Right cardiac atrium (tissue), 5 donors: Measurements from ENCODE around the gene PLXND1. TPM values are rescaled to one million over a fixed set of nuclear protein-coding genes. Genes with fewer than 3 reads are reported as not detected.

Experiments
- ATAC-seq, 2 donors: fragments of 200-7000 bp; cut with Tn5 transposase; one replicate each; pipeline versions ENCODE4 v1.8.0 to v1.9.1; 2020; ENCODE audit warnings: moderate library complexity in 2 of 2, mild to moderate bottlenecking in 1 of 2
- DNase-seq, 3 donors: peaks; one replicate each; pipeline ENCODE4 v3.0.0-alpha.2; 2020
- H3K27ac ChIP-seq: one replicate; pipeline ENCODE4 v1.5.1; 2013; ENCODE audit warnings: mild to moderate bottlenecking, low read length, control low read depth, moderate library complexity
- H3K27me3 ChIP-seq: one replicate; pipeline ENCODE4 v1.6.1; 2013; ENCODE audit not compliant: control insufficient read depth, insufficient read depth
- H3K4me1 ChIP-seq: one replicate; pipeline ENCODE4 v1.6.1; 2013; ENCODE audit warnings: low read length; ENCODE audit not compliant: control insufficient read depth, insufficient read depth
- H3K4me3 ChIP-seq: one replicate; pipeline ENCODE4 v1.5.1; 2013; ENCODE audit warnings: low read length, control low read depth
- H3K9me3 ChIP-seq: one replicate; pipeline ENCODE4 v1.6.1; 2013; ENCODE audit warnings: low read length; ENCODE audit not compliant: control insufficient read depth
- WGBS: extraction: QIAGEN DNeasy Blood & Tissue Kit; methylation state at CpG from one replicate; pipeline ENCODE4 v1.1.7; 2013; 5-methylcytosine and 5-hydroxymethylcytosine counted together
- intact Hi-C, 4 donors: fragments of 100-400 bp; cut with DNase I; formaldehyde crosslinking; loops; one replicate each; pipeline versions ENCODE4 v1.11.0 to v1.14.0; 2022 to 2023
- polyA plus RNA-seq: library from polyadenylated mRNA; stranded (reverse); fragments of 200-250 nt; gene quantifications from one replicate; pipeline ENCODE4 v1.2.3, GENCODE V29; 2013
- total RNA-seq, 4 donors: library from RNA; stranded (reverse); fragmentation: NEBNext Ultra II Directional; extraction: Animal tissue kit (Norgen Biotek cat#: 25700); gene quantifications; one replicate each; pipeline ENCODE4 v1.2.1, GENCODE V29; 2021
- donor health status: healthy with polysubstance abuse.
- donor health status: DM: no; HTN: yes; CAD: no.
- donor health status: DM: no; HTN: no; CAD: no.
- donor health status: DM: no; HTN: yes; CAD: no; lungs with severe emphysema.
- donor health status: DM: yes; HTN: yes; CAD: no.

The PLXND1 gene
- total and polyA plus RNA-seq, 5 donors, result 75.4 to 102 (median 89.4) TPM

GRCh38 chr3:129582799-129583198 lies 23.7 kb downstream of the PLXND1 start:
- H3K9me3 ChIP-seq, result no peaks in the 10 kb centered on the region
- no peaks in the 10 kb centered on the region for H3K4me1 ChIP-seq
- no peaks in the 10 kb centered on the region for H3K27me3 ChIP-seq
- H3K4me3 ChIP-seq, result no peak overlapping the region
- 75% methylated on average over 5 of the region's 5 CpGs for WGBS
- intact Hi-C loops, result no loop called here
- no peak for ATAC-seq
- H3K27ac ChIP-seq, result no peak overlapping the region
- no peak for DNase-seq

- H3K4me3 ChIP-seq, result no peak overlapping the region
- 91% methylated on average over 8 of the region's 8 CpGs for WGBS
- H3K27ac ChIP-seq, result no peak overlapping the region
- H3K27me3 ChIP-seq, result no peaks in the 10 kb centered on the region
- DNase-seq, result no peak
- no peaks in the 10 kb centered on the region for H3K9me3 ChIP-seq
- intact Hi-C loops, result no loop called here
- H3K4me1 ChIP-seq, result no peaks in the 10 kb centered on the region
- ATAC-seq, result no peak
These were observed 24.9 kb downstream of the PLXND1 start for GRCh38 chr3:129581623-129582022.

GRCh38 chr3:129579991-129580390 lies 26.5 kb downstream of the PLXND1 start:
- WGBS, result 80% methylated on average over 10 of the region's 10 CpGs
- Histone ChIP-seq H3K27me3 (no peaks in the 10 kb centered on the region), H3K4me3 (no peak overlapping the region), H3K9me3 (no peaks in the 10 kb centered on the region), H3K27ac (no peak overlapping the region), H3K4me1 (no peaks in the 10 kb centered on the region)
- intact Hi-C loops, result no loop called here
- DNase-seq (no peak), ATAC-seq (no peak)

GRCh38 chr3:129577925-129578786 lies 28.3 kb downstream of the PLXND1 start:
- peak; percentile 12 to 22 for ATAC-seq
- no peaks in the 10 kb centered on the region for H3K4me1 ChIP-seq

GRCh38 chr3:129577366-129577765 lies 29.1 kb downstream of the PLXND1 start:
- peak; percentile 16 to 46 for ATAC-seq
- WGBS, result 51% methylated on average over 17 of the region's 17 CpGs

More at GRCh38 chr3:129577925-129578786, 28.3 kb downstream of the PLXND1 start:
- intact Hi-C loops, result no loop called here
- Histone ChIP-seq H3K27me3 (no peaks in the 10 kb centered on the region), H3K9me3 (no peaks in the 10 kb centered on the region), H3K4me3 (no peak overlapping the region), H3K27ac (no peak overlapping the region)
- 74% methylated on average over 21 of the region's 21 CpGs for WGBS
- peak in 1 of 3 donors; percentile 61 for DNase-seq

GRCh38 chr3:129576514-129577352 lies 29.7 kb downstream of the PLXND1 start:
- peak overlapping the region; percentile 2 for H3K27ac ChIP-seq
- DNase-seq, result peak in 1 of 3 donors; percentile 78

More at GRCh38 chr3:129577366-129577765, 29.1 kb downstream of the PLXND1 start:
- Histone ChIP-seq H3K4me3 (no peak overlapping the region), H3K9me3 (no peaks in the 10 kb centered on the region), H3K4me1 (no peaks in the 10 kb centered on the region), H3K27me3 (no peaks in the 10 kb centered on the region), H3K27ac (no peak overlapping the region)
- intact Hi-C loops, result no loop called here
- DNase-seq, result peak; percentile 64 to 88 (median 88)

GRCh38 chr3:129575997-129576384 lies 30.5 kb downstream of the PLXND1 start:
- DNase-seq (no peak), ATAC-seq (no peak)
- intact Hi-C loops, result no loop called here
- Histone ChIP-seq H3K9me3 (no peaks in the 10 kb centered on the region), H3K4me1 (no peaks in the 10 kb centered on the region), H3K27ac (no peak overlapping the region), H3K4me3 (no peak overlapping the region), H3K27me3 (no peaks in the 10 kb centered on the region)
- 85% methylated on average over 10 of the region's 10 CpGs for WGBS

More at GRCh38 chr3:129576514-129577352, 29.7 kb downstream of the PLXND1 start:
- peak; percentile 9 to 24 for ATAC-seq
- no peaks in the 10 kb centered on the region for H3K27me3 ChIP-seq
- no peaks in the 10 kb centered on the region for H3K9me3 ChIP-seq
- WGBS, result 70% methylated on average over 18 of the region's 18 CpGs
- no peaks in the 10 kb centered on the region for H3K4me1 ChIP-seq
- H3K4me3 ChIP-seq, result no peak overlapping the region
- intact Hi-C loops, result no loop called here

GRCh38 chr3:129575233-129575996 lies 31.1 kb downstream of the PLXND1 start:
- WGBS, result 88% methylated on average over 19 of the region's 19 CpGs
- DNase-seq (no peak), ATAC-seq (no peak)
- Histone ChIP-seq H3K27ac (no peak overlapping the region), H3K27me3 (no peaks in the 10 kb centered on the region), H3K4me1 (no peaks in the 10 kb centered on the region), H3K4me3 (no peak overlapping the region), H3K9me3 (no peaks in the 10 kb centered on the region)
- intact Hi-C loops, result no loop called here

GRCh38 chr3:129574206-129574605 lies 32.3 kb downstream of the PLXND1 start:
- H3K4me3 ChIP-seq, result no peak overlapping the region
- no peak overlapping the region for H3K27ac ChIP-seq
- intact Hi-C loops, result no loop called here
- no peaks in the 10 kb centered on the region for H3K4me1 ChIP-seq
- H3K9me3 ChIP-seq, result no peaks in the 10 kb centered on the region
- 93% methylated on average over 24 of the region's 24 CpGs for WGBS
- DNase-seq (no peak), ATAC-seq (no peak)
- no peaks in the 10 kb centered on the region for H3K27me3 ChIP-seq

- 91% methylated on average over 14 of the region's 14 CpGs for WGBS
- intact Hi-C loops, result no loop called here
- Histone ChIP-seq H3K4me1 (no peaks in the 10 kb centered on the region), H3K27ac (no peak overlapping the region), H3K4me3 (no peak overlapping the region), H3K27me3 (no peaks in the 10 kb centered on the region), H3K9me3 (no peaks in the 10 kb centered on the region)
- ATAC-seq (no peak), DNase-seq (no peak)
These were observed 33.0 kb downstream of the PLXND1 start for GRCh38 chr3:129573493-129573892.
